ENCODE measurements around the gene BOLA3.
"Not testable (repeated sequence)": the region's sequence is repeated elsewhere in the genome, so short reads cannot be mapped to it uniquely, and the experiment has no call there.

The BOLA3 gene

GRCh38 chr2:74148457-74149246 is 940 bp upstream of the BOLA3 start:
- DNase-seq, result no peak

- no peak for DNase-seq
These were observed 584 bp downstream of the BOLA3 start for GRCh38 chr2:74146929-74147726.

- DNase-seq, result no peak
These were observed 5.4 kb downstream of the BOLA3 start for GRCh38 chr2:74142340-74142739.

- DNase-seq, result no peak
These were observed 8.9 kb downstream of the BOLA3 start for GRCh38 chr2:74138600-74139323.

- no peak for DNase-seq
These were observed 9.8 kb downstream of the BOLA3 start for GRCh38 chr2:74137651-74138599.

GRCh38 chr2:74131901-74132300 is 15.8 kb downstream of the BOLA3 start:
- DNase-seq, result no peak

- DNase-seq, result no peak
These were observed 17.3 kb downstream of the BOLA3 start for GRCh38 chr2:74130211-74130995.

GRCh38 chr2:74128206-74128605 is 19.5 kb downstream of the BOLA3 start:
- DNase-seq, result no peak

GRCh38 chr2:74123955-74124354 is 23.8 kb downstream of the BOLA3 start:
- not testable (repeated sequence) for DNase-seq

GRCh38 chr2:74121846-74122245 is 25.9 kb downstream of the BOLA3 start:
- DNase-seq, result not testable (repeated sequence)

GRCh38 chr2:74119912-74120825 is 27.5 kb downstream of the BOLA3 start:
- DNase-seq, result peak; percentile 86

- no peak for DNase-seq
These were observed 28.4 kb downstream of the BOLA3 start for GRCh38 chr2:74119339-74119738.

- DNase-seq, result no peak
These were observed 36.3 kb downstream of the BOLA3 start for GRCh38 chr2:74111380-74111779.

- no peak for DNase-seq
These were observed 37.2 kb downstream of the BOLA3 start for GRCh38 chr2:74110537-74110936.

- no peak for DNase-seq
These were observed 38.2 kb downstream of the BOLA3 start for GRCh38 chr2:74109551-74109950.

GRCh38 chr2:74107071-74107470 is 40.6 kb downstream of the BOLA3 start:
- DNase-seq, result no peak

GRCh38 chr2:74105413-74105812 is 42.3 kb downstream of the BOLA3 start:
- no peak for DNase-seq

GRCh38 chr2:74104839-74105238 is 42.9 kb downstream of the BOLA3 start:
- DNase-seq, result peak; percentile 14

- no peak for DNase-seq
These were observed 43.9 kb downstream of the BOLA3 start for GRCh38 chr2:74103763-74104162.

- DNase-seq, result no peak
These were observed 45.2 kb downstream of the BOLA3 start for GRCh38 chr2:74102516-74102915.

Measured in CD4-positive, alpha-beta T cell treated with Interleukin-17A for 1 hour (primary cell).